Uterus (tissue), 2 donors: Measurements from ENCODE around the gene FRMD4B.

Experiments
- CTCF ChIP-seq, 4 experiments: fragments of 200-600 bp in 2 of 4; fragments of 450-650 bp in 2 of 4; sonication (generic) in 2 of 4; IDR thresholded peaks; one replicate each; pipeline ENCODE4 v1.5.1; 2016 to 2019; ENCODE audit warnings: antibody characterized with exemption in 4 of 4, mild to moderate bottlenecking in 2 of 4, moderate library complexity in 1 of 4
- POLR2A ChIP-seq, 2 donors: fragments of 450-650 bp; IDR thresholded peaks; one replicate each; pipeline ENCODE4 v1.6.1; 2016; ENCODE audit warnings: antibody characterized with exemption in 2 of 2, mild to moderate bottlenecking in 1 of 2, moderate library complexity in 1 of 2

GRCh38 chr3:69200384-69201068 lies 185.4 kb downstream of the FRMD4B start:
- TF ChIP-seq CTCF (IDR thresholded peaks at IDR 0.05) (no peak), POLR2A (IDR thresholded peaks at IDR 0.05) (no peak)
